Cardiac muscle cell (in vitro differentiated cells and primary cell): ENCODE measurements around the gene RHOD. TPM values are rescaled to one million over a fixed set of nuclear protein-coding genes. Genes with fewer than 3 reads are reported as not detected.

Experiments
- DNase-seq, 2 donors: peaks; one replicate each; pipeline versions ENCODE4 v3.0.0 to v3.0.0-alpha.2; 2010 to 2017; ENCODE audit warnings: low read depth in 1 of 2, low spot score in 1 of 2
- H3K27ac ChIP-seq: fragments of 200-600 bp; sonication (generic); 2 replicates; pipeline ENCODE4 v1.5.1; 2016
- H3K27me3 ChIP-seq: fragments of 200-600 bp; sonication (generic); 2 replicates; pipeline ENCODE4 v1.6.0; 2016; ENCODE audit warnings: control low read depth
- H3K36me3 ChIP-seq: fragments of 200-600 bp; sonication (generic); 2 replicates; pipeline ENCODE4 v1.5.1; 2016; ENCODE audit warnings: control low read depth
- H3K4me1 ChIP-seq: fragments of 200-600 bp; sonication (generic); 2 replicates; pipeline ENCODE4 v1.8.1; 2017; ENCODE audit warnings: low read depth, mild to moderate bottlenecking, mixed run types
- H3K4me3 ChIP-seq: fragments of 200-600 bp; sonication (generic); 2 replicates; pipeline ENCODE4 v1.5.1; 2016; ENCODE audit warnings: mild to moderate bottlenecking
- H3K9me3 ChIP-seq: fragments of 200-600 bp; sonication (generic); 2 replicates; pipeline ENCODE4 v1.5.1; 2017; ENCODE audit warnings: low read depth, mild to moderate bottlenecking, control low read depth
- polyA plus RNA-seq: library from polyadenylated mRNA; unstranded; fragments of >200 nt; fragmentation: Nextera tagmentation; extraction: Ambion mirVana; gene quantifications from 2 replicates; pipeline ENCODE4 v1.2.1, GENCODE V29; 2016
- total RNA-seq: library from RNA; depleted of rRNA; stranded (reverse); fragments of >200 nt; gene quantifications from 2 replicates; pipeline ENCODE4 v1.2.3, GENCODE V29; 2016
- TF ChIP-seq, protein P1 (sequence below): IDR thresholded peaks from 2 replicates; pipeline ENCODE4 v1.5.1; 2012; ENCODE audit warnings: low read depth, mild to moderate bottlenecking, low read length

Gene RHOD
- total and polyA plus RNA-seq, 2 experiments from 2014 or later: 44.2 to 48.5 TPM

DNA sequence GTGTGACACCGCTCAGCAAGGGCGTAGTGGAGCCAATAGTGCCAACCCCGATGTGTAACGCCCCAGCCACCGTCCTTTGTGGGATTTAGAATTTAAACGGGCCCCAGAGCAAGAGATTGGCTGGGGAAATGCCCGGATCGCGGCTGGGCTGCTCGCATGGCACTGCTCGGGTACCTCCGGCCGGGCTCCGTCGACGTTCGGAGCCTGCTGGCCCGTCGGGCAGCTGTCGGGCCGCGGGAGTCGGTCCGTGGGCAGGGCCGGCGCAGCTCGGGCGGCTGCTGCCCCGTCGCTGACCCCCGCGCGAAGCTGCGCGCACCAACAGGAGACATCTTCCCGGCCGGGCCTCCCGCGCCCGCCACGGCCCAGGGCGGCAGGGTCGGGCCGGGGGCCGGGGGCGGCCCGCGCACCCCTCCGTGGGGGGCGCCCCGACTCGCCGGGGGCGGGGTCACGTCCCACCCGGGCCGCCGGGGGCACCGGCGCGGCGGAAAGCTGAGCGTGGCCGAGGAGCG is 61.1 kb downstream of the RHOD start:
- no peaks in the 10 kb centered on the region for H3K36me3 ChIP-seq
- TF ChIP-seq, protein P1, sequence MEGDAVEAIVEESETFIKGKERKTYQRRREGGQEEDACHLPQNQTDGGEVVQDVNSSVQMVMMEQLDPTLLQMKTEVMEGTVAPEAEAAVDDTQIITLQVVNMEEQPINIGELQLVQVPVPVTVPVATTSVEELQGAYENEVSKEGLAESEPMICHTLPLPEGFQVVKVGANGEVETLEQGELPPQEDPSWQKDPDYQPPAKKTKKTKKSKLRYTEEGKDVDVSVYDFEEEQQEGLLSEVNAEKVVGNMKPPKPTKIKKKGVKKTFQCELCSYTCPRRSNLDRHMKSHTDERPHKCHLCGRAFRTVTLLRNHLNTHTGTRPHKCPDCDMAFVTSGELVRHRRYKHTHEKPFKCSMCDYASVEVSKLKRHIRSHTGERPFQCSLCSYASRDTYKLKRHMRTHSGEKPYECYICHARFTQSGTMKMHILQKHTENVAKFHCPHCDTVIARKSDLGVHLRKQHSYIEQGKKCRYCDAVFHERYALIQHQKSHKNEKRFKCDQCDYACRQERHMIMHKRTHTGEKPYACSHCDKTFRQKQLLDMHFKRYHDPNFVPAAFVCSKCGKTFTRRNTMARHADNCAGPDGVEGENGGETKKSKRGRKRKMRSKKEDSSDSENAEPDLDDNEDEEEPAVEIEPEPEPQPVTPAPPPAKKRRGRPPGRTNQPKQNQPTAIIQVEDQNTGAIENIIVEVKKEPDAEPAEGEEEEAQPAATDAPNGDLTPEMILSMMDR: no peak
- peak overlapping the region; percentile 53 for H3K27ac ChIP-seq
- H3K4me1 ChIP-seq: peaks cover 34% of the 10 kb centered on the region
- DNase-seq: peak in 1 of 2 donors; percentile 52
- no peaks in the 10 kb centered on the region for H3K27me3 ChIP-seq
- no peaks in the 10 kb centered on the region for H3K9me3 ChIP-seq
- no peak overlapping the region for H3K4me3 ChIP-seq

- no peak overlapping the region for H3K4me3 ChIP-seq
- H3K27me3 ChIP-seq: no peaks in the 10 kb centered on the region
- peak in 1 of 2 donors; percentile 46 for DNase-seq
Measured at GRCh38 chr11:67118181-67118766, 61.6 kb downstream of the RHOD start.

DNA sequence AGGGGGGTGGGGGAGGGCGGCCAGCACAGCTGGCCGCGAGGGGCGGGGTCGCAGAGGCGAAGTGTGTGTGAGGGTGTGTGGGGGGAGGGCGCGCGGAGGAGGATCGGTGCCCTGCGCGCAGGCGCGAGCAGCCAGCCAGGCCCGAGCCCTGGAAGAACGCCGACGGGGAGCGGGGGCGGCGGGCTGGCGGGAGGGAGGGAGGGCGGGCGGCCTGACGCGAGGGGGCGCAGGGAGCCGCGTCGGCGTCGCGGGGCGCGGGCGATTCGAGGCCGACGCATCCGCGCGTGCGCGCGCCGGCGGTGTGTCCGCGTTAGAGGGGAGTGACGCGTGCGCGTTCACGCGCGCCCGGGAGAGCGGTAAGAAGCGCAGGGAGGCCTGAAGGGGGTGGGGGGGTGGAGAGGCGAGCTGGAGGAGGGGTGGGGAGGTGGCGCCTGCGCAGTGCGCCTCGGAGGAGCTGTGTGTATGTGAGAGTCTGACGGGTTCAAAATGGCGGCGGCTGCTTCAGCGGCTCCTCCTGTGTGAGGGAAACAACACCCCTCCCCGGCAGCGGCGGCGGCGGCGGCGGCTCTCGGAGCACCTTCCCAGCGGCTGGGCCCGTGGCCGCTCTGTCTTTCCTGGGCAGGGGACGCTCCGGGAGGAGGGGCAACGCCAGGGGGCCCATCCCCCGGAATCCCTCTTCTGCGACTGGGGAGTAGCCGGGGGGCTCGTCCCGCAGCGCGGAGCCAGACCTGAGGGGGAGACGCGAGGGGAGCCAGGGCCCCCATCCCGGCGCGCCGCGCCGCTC is 62.3 kb downstream of the RHOD start, which contains the start of gene KDM2A:
Gene KDM2A (plus strand): TSS at position 463 of the 784 bp plus-strand sequence. CDS start 2,054 bp downstream, outside the sequence.
- Histone ChIP-seq H3K4me1 (peaks cover 31% of the 10 kb centered on the region), H3K27me3 (no peaks in the 10 kb centered on the region), H3K36me3 (no peaks in the 10 kb centered on the region), H3K9me3 (no peaks in the 10 kb centered on the region), H3K27ac (peak within 1 kb of the TSS; percentile 99), H3K4me3 (peak within 1 kb of the TSS; percentile 97)
- DNase-seq: peak; percentile 100
- TF ChIP-seq, protein P1: no peak

More at GRCh38 chr11:67118181-67118766, 61.6 kb downstream of the RHOD start:
- TF ChIP-seq, protein P1: no peak
- Histone ChIP-seq H3K36me3 (no peaks in the 10 kb centered on the region), H3K9me3 (no peaks in the 10 kb centered on the region), H3K4me1 (peaks cover 34% of the 10 kb centered on the region), H3K27ac (peak overlapping the region; percentile 93)

- DNase-seq: peak; percentile 8 to 46
- Histone ChIP-seq H3K27ac (peak overlapping the region; percentile 99), H3K36me3 (no peaks in the 10 kb centered on the region), H3K9me3 (no peaks in the 10 kb centered on the region), H3K4me3 (peak overlapping the region; percentile 97), H3K27me3 (no peaks in the 10 kb centered on the region), H3K4me1 (peaks cover 31% of the 10 kb centered on the region)
- TF ChIP-seq, protein P1: no peak
Measured at GRCh38 chr11:67119585-67120391, 63.1 kb downstream of the RHOD start.

DNA sequence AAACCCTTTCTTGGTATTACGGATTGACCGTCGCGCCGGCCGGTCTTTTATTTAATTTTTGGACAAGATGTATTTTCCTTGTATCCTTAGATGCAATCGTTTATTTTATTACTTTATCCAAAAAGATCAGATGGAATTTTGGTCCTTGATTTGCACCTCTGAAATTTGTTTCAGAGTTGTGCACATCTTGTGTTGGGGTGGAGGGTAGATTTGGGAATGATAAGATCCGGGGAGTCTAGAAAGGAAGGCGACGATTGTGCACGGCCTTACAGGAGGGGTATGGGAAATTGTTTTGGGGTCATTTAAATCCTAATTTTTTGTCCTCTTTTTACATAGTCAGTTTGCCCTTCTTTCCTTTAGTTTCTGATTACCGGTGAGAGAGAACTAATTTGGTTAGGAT is 63.8 kb downstream of the RHOD start:
- no peak for DNase-seq
- Histone ChIP-seq H3K4me1 (peaks cover 31% of the 10 kb centered on the region), H3K27me3 (no peaks in the 10 kb centered on the region), H3K9me3 (no peaks in the 10 kb centered on the region), H3K4me3 (peak overlapping the region; percentile 97), H3K27ac (peak overlapping the region; percentile 99), H3K36me3 (no peaks in the 10 kb centered on the region)
- TF ChIP-seq, protein P1: no peak
